OCI-LY1 (cell line): ENCODE measurements around the gene ESRRA.

Source experiments
- H2AFZ ChIP-seq: fragments of 200-600 bp; sonication (generic), shearing (Covaris generic); 2 replicates; pipeline ENCODE4 v1.6.0; 2014; ENCODE audit warnings: antibody characterized with exemption, mild to moderate bottlenecking, low read length
- H3F3A ChIP-seq: fragments of 200-600 bp; sonication (generic), shearing (Covaris generic); 2 replicates; pipeline ENCODE4 v1.6.0; 2014; ENCODE audit warnings: mild to moderate bottlenecking, antibody characterized with exemption, low read length, moderate library complexity; ENCODE audit not compliant: insufficient read depth
- H3K27ac ChIP-seq: fragments of 200-600 bp; sonication (generic); 2 replicates; pipeline ENCODE4 v1.5.1; 2014; ENCODE audit warnings: low read length, mixed run types, mild to moderate bottlenecking, low read depth; ENCODE audit not compliant: poor library complexity, severe bottlenecking
- H3K27me3 ChIP-seq: fragments of 200-600 bp; sonication (generic); 2 replicates; pipeline ENCODE4 v1.6.0; 2014; ENCODE audit warnings: antibody characterized with exemption, mild to moderate bottlenecking, low read length, moderate library complexity; ENCODE audit not compliant: insufficient read depth
- H3K36me3 ChIP-seq: fragments of 200-600 bp; sonication (generic); 2 replicates; pipeline ENCODE4 v1.6.1; 2014; ENCODE audit warnings: mild to moderate bottlenecking, antibody characterized with exemption, low read length, moderate library complexity, mixed read lengths; ENCODE audit not compliant: insufficient read depth
- H3K4me1 ChIP-seq: fragments of 200-600 bp; sonication (generic); 2 replicates; pipeline ENCODE4 v1.5.1; 2014; ENCODE audit warnings: mild to moderate bottlenecking, low read length, moderate library complexity; ENCODE audit not compliant: insufficient read depth, severe bottlenecking
- H3K4me2 ChIP-seq: fragments of 200-600 bp; sonication (generic), shearing (Covaris generic); 2 replicates; pipeline ENCODE4 v1.6.1; 2014; ENCODE audit warnings: low read length
- H3K4me3 ChIP-seq: fragments of 200-600 bp; sonication (generic); 2 replicates; pipeline ENCODE4 v1.5.1; 2014; ENCODE audit warnings: low read length, low read depth, mild to moderate bottlenecking, mixed read lengths; ENCODE audit not compliant: poor library complexity, severe bottlenecking
- H3K79me2 ChIP-seq: fragments of 200-600 bp; shearing (Covaris generic); 2 replicates; pipeline ENCODE4 v1.6.1; 2016; ENCODE audit warnings: mixed run types, low read length, mixed read lengths; ENCODE audit not compliant: insufficient read depth
- H3K9ac ChIP-seq: fragments of 200-600 bp; sonication (generic), shearing (Covaris generic); 2 replicates; pipeline ENCODE4 v1.6.1; 2014; ENCODE audit warnings: mild to moderate bottlenecking, low read length, mixed read lengths
- H3K9me2 ChIP-seq: fragments of 200-600 bp; sonication (generic), shearing (Covaris generic); 2 replicates; pipeline ENCODE4 v1.6.1; 2014; ENCODE audit warnings: low read depth, mild to moderate bottlenecking, low read length, mixed read lengths
- H3K9me3 ChIP-seq: fragments of 200-600 bp; shearing (Covaris generic); 2 replicates; pipeline ENCODE4 v1.6.1; 2014; ENCODE audit warnings: low read length, mixed read lengths
- H4K20me1 ChIP-seq: fragments of 200-600 bp; sonication (generic), shearing (Covaris generic); 2 replicates; pipeline ENCODE4 v1.6.0; 2016; ENCODE audit warnings: mild to moderate bottlenecking, low read length; ENCODE audit not compliant: insufficient read depth
- EZH2 ChIP-seq: fragments of 200-600 bp; sonication (generic), shearing (Covaris generic); IDR thresholded peaks from 2 replicates; pipeline ENCODE4 v1.8.0; 2017; ENCODE audit warnings: borderline replicate concordance, mixed run types, mild to moderate bottlenecking, antibody characterized with exemption, low read length, moderate library complexity, mixed read lengths
- TF ChIP-seq, protein P1 (sequence below): fragments of 200-600 bp; sonication (generic), shearing (Covaris generic); IDR thresholded peaks from 2 replicates; pipeline ENCODE4 v1.5.1; 2017; ENCODE audit warnings: mild to moderate bottlenecking, antibody characterized with exemption, low read length, moderate library complexity, mixed read lengths

Gene ESRRA

DNA sequence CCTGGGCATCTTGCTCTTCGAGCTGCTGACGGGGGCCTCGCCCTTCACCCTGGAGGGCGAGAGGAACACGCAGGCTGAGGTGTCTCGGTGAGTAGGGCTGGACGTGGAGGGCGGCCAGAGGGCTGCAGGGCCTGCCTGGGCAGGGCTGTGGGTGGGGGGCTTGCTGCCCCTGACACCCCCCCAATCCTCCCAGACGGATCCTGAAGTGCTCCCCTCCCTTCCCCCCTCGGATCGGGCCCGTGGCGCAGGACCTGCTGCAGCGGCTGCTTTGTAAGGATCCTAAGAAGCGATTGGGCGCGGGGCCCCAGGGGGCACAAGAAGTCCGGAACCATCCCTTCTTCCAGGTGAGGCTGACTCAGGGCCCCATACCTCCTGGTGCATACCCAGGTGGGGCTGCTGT, 56.3 kb downstream of the ESRRA start:
- H3K9me2 ChIP-seq = no peaks in the 10 kb centered on the region
- no peak overlapping the region for H3K4me3 ChIP-seq
- H3K27me3 ChIP-seq = no peaks in the 10 kb centered on the region
- no peak overlapping the region for H3K27ac ChIP-seq
- H3K4me1 ChIP-seq = peaks cover 26% of the 10 kb centered on the region
- H3K9ac ChIP-seq = no peak overlapping the region
- TF ChIP-seq EZH2 = no peak
- TF ChIP-seq, protein P1, sequence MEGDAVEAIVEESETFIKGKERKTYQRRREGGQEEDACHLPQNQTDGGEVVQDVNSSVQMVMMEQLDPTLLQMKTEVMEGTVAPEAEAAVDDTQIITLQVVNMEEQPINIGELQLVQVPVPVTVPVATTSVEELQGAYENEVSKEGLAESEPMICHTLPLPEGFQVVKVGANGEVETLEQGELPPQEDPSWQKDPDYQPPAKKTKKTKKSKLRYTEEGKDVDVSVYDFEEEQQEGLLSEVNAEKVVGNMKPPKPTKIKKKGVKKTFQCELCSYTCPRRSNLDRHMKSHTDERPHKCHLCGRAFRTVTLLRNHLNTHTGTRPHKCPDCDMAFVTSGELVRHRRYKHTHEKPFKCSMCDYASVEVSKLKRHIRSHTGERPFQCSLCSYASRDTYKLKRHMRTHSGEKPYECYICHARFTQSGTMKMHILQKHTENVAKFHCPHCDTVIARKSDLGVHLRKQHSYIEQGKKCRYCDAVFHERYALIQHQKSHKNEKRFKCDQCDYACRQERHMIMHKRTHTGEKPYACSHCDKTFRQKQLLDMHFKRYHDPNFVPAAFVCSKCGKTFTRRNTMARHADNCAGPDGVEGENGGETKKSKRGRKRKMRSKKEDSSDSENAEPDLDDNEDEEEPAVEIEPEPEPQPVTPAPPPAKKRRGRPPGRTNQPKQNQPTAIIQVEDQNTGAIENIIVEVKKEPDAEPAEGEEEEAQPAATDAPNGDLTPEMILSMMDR = no peak
- no peaks in the 10 kb centered on the region for H3F3A ChIP-seq
- no peak overlapping the region for H3K4me2 ChIP-seq
- no peaks in the 10 kb centered on the region for H3K9me3 ChIP-seq
- H3K79me2 ChIP-seq = no peaks in the 10 kb centered on the region
- H2AFZ ChIP-seq = no peak overlapping the region
- peaks cover 49% of the 10 kb centered on the region for H3K36me3 ChIP-seq
- no peaks in the 10 kb centered on the region for H4K20me1 ChIP-seq

DNA sequence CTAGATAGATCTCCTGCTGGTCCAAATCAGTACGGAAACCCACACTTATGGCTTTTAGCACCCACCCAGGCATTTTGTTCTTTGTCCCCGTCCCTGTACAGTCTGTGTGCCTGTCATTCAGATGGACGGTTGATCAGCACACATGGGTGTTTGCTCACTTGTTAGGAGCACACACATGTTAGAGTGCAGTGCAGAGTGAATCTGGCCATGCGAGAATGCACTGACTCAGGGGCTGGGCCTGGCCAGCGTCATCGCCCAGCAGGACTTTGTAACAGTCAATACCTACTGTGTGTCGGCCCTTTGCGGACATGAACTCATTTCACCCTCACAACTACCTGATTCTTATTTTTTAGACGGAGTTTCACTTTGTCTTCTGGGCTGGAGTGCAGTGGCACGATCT, 57.0 kb downstream of the ESRRA start:
- no peaks in the 10 kb centered on the region for H3K27me3 ChIP-seq
- H3K79me2 ChIP-seq = no peaks in the 10 kb centered on the region
- no peaks in the 10 kb centered on the region for H4K20me1 ChIP-seq
- TF ChIP-seq, protein P1 = no peak
- no peak for TF ChIP-seq EZH2
- no peak overlapping the region for H3K4me2 ChIP-seq
- peaks cover 51% of the 10 kb centered on the region for H3K36me3 ChIP-seq
- H3K9ac ChIP-seq = no peak overlapping the region
- no peaks in the 10 kb centered on the region for H3F3A ChIP-seq
- H2AFZ ChIP-seq = no peak overlapping the region
- H3K9me3 ChIP-seq = no peaks in the 10 kb centered on the region
- no peak overlapping the region for H3K27ac ChIP-seq
- H3K4me1 ChIP-seq = peaks cover 26% of the 10 kb centered on the region
- H3K4me3 ChIP-seq = no peak overlapping the region
- no peaks in the 10 kb centered on the region for H3K9me2 ChIP-seq

DNA sequence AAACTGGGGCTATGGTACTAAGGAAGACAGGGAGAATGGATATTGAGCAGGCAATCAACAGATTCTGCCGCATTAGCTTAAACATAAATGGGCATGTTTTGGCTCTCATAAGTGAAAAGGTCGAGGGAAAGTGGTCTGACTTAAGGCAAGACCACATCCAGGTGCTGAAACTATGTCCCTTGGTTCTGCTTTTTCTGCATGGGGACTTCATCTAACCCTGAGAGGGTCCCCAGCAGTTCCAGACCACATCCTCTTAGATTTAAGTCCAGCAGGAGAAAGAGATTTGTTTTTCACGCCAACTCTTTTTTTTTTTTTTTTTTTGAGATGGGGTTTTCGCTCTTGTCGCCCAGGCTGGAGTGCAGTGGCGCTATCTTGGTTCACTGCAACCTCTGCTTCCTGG, 59.1 kb downstream of the ESRRA start:
- Histone ChIP-seq H3K27ac (no peak overlapping the region), H3K4me3 (no peak overlapping the region), H3K9ac (no peak overlapping the region), H4K20me1 (no peaks in the 10 kb centered on the region), H3K9me2 (no peaks in the 10 kb centered on the region), H3K4me2 (no peak overlapping the region), H3K36me3 (peaks cover 62% of the 10 kb centered on the region), H3K27me3 (no peaks in the 10 kb centered on the region), H3K4me1 (peaks cover 11% of the 10 kb centered on the region), H3F3A (no peaks in the 10 kb centered on the region), H3K79me2 (no peaks in the 10 kb centered on the region), H2AFZ (no peak overlapping the region), H3K9me3 (no peaks in the 10 kb centered on the region)
- TF ChIP-seq EZH2 = no peak
- TF ChIP-seq, protein P1 = no peak
